HG03460 (cell line): ENCODE measurements around the gene HOPX.
"Not testable (repeated sequence)": the region's sequence is repeated elsewhere in the genome, so short reads cannot be mapped to it uniquely, and the experiment has no call there.

Source experiments
- ATAC-seq: cut with Tn5 transposase; IDR thresholded peaks from one replicate; pipeline ENCODE4 v1.9.1; 2021; ENCODE audit not compliant: unreplicated experiment

Gene HOPX

GRCh38 chr4:56655627-56656345 is 25.3 kb downstream of the HOPX start:
- ATAC-seq, result no peak

GRCh38 chr4:56655209-56655626 is 25.9 kb downstream of the HOPX start:
- ATAC-seq, result no peak

- ATAC-seq, result no peak
Measured at GRCh38 chr4:56654238-56654632, 26.9 kb downstream of the HOPX start.

GRCh38 chr4:56653461-56654237 is 27.4 kb downstream of the HOPX start:
- ATAC-seq, result no peak

DNA sequence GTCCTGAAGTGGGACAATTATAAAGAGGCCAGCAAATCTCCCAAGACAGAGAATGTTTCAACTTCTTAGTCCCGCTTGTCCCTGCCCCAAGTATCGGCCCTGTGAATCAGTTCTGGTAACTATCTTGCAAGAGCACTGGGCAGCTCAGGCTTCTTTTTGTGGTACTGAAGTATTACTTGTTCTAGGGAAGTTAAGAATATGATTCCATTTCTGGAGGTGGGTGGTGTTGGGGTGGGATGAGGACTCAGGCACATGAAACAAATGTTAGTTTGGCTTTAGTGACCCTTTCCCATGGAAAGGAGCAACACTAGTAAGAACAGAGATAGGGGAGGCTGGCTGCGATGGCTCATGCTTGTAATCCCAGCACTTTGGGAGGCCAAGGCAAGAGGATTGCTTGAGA is 28.9 kb downstream of the HOPX start:
- ATAC-seq, result no peak

DNA sequence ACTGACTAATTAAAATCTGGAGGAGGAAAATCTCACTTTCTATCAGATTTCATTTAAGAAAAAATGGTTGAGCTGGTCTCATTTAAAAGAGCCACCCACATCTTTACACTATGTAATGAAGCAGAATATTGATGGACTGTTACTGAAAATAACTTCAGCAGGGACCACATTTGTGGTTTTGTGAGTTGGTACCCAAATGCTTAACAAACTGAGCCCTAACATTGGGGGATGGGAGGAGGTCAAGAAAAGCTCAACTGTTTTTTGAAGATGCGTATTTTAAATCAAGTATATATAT is 30.1 kb downstream of the HOPX start:
- no peak for ATAC-seq

GRCh38 chr4:56650262-56651055 is 30.6 kb downstream of the HOPX start:
- ATAC-seq, result no peak

- no peak for ATAC-seq
Measured at GRCh38 chr4:56649445-56650261, 31.4 kb downstream of the HOPX start.

- ATAC-seq, result no peak
Measured at GRCh38 chr4:56648824-56649151, 32.3 kb downstream of the HOPX start.

DNA sequence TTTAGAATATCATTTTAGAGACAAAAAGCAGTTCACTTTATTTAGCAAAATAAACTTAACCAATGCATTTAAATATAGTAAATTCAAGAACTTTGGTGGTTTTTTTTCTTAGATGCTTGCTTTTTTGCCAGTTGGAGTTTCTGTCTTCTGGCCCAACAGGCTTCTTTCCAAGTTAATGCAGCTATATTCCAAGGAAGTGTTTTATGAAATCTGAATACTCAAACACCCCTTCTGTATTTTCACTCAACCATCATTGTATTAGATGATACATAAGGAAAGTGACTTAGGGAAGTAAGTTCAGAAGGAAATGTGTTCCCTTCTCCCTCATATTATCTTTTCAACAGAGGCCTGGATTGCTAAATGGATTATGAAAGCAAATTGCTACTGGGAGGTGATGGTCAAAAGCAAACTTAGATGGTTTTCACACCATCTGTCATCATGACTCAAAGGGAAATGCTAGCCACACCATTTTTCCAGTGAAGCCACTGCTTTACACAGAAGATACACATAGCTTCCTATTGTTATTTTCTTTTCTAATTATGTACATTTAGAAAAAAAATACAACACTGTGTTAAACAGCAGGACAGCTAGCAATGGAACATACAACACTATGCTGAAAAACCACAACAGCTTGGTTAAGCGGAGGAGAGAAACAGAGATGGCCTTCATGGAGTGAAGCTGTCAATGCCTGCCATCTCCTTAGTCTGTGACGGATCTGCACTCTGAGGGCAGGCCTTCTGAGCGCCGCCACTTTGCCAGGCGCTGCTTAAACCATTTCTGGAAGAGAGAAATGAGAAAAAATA is 32.9 kb downstream of the HOPX start:
- ATAC-seq, result no peak

DNA sequence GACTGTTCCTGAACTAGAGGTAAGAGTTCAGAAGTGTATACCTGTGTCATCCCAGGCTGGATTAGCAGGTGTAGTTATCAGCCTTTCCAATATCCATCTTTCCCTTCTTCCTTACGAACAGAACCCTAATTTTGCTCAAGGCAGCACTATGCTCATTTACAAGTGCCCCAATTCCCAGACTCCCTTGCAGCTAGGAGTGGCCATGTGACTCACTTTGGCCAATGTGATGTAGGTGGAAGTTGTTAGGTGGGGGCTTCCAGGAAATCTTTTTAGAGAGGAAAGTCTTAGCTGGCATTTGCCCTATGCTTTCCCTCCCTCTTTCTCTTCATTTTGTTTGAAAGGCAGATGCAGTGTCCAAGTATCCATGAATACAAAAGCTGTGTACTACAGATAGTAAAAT is 34.8 kb downstream of the HOPX start:
- no peak for ATAC-seq

GRCh38 chr4:56643596-56643995 is 37.5 kb downstream of the HOPX start:
- no peak for ATAC-seq

DNA sequence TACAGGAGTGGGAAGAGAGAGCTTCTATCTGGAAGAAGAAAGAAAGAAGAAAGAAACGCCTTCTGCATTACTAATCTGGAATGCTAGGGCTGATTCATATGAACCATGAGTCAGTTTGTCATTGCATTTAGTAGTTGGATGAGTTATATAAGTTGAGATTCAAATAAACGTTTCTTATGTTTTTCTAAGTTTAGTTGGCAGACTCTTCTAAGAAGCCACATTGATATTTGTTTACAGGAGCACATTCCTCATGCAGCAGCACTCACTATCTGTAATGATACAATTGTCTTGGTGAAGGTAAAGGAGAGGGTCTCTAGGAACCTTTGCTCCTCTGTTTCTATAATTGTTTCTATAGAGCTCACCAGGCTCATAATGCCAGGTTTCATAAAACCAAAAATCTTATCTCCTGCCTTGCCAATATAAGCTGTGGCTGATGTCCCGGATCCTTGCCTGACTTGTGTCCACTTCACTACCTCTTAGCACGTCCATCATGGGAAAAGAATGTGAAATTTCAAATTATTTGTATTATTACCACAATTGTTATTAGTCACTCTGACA is 39.5 kb downstream of the HOPX start:
- no peak for ATAC-seq

DNA sequence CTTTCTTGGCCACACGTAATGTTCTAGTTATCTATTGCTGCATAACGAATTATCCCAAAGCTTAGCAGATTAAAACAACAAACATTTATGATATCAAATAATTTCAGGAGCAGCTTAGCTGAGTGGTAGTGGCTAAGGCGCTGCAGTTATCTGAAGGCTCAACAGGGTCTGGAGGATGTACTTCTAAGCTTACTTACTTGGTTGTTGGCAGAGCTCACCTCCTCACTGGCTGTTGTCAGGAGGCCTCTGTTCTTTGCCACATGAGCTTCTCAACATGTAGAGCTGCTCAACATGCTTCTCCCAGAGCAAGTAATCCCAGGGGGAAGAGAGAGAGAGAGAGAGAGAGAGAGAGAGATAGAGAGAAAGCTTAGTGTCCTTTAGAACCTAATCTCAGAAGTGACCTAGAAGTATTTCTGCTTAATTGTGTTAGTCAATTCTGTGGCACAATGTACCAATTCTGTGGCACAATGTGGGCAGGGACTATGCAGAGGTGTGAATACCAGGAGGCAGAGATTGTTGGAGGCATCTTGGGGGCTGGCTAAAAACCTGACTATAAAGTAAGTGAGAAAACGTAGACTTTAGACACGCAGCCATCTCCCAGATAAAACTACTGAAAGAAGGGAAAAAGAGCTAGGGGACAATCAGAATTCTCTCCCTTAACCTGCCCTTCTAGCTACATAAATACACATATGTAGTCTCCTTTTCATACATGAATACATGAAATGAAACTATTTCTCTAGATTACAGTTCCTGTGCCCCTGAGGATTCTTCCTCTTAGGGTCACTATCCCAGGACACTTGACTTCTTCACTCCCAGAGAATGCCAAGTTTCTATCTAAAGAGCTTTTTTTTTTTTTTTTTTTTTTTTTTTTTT is 40.2 kb downstream of the HOPX start:
- no peak for ATAC-seq

DNA sequence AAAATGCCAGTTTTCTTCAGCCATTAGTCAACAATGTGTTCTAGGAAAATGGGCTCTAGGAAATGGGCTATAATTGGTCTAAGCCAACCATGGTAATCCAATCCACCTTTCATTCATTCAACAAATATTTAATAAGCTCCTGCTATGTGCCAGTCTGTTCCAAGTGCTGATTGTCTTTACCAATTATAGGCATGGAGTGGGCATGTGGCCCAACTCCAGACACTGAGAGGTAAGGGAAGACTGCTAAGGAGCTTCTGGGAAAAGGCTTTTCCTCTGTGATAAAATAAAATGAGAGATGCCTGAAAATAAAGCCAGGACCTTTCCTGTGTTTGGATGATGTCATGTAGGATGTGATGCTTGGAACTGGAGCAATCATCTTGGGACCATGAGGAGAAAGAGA is 43.3 kb downstream of the HOPX start:
- no peak for ATAC-seq

DNA sequence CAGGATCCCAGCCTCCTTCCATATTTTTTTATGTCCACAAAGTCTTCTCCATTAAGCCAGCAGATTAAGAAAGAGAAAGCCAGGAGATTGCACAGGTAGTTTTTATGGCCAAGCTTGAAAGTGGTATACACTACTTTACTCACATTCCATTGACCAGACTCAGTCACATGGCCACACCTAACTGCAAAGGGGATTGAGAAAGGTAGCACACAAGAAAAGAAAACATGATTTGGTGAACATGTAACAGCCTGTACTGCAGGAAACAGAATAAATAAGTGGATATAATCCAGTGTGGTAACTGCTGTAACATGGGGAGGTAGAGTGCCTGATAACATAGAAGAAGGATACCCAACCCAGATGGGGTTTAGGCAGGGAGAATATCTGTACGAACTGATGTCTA is 43.9 kb downstream of the HOPX start:
- no peak for ATAC-seq

- not testable (repeated sequence) for ATAC-seq
Measured at GRCh38 chr4:56634954-56635353, 46.1 kb downstream of the HOPX start.

DNA sequence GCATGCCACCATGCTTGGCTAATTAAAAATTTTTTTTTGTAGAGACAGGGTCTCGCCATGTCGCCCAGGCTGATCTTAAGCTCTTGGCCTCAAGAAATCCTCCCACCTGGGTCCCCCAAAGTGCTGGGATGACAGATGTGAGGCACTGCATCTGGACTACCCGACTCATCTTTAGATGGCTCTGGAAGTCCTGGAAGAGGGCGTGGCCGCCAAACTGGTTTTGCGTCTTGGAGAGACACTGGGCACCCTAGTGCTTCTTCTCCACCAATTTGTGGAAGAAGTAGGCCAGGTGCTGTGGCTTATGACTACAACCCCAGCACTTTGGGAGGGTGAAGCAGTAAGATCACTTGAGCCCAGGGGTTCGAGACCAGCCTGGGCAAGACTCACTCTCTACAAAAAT is 47.6 kb downstream of the HOPX start:
- no peak for ATAC-seq
